Skin epidermis (tissue), 12 donors: ENCODE measurements around the gene GALNT18.
"Not testable (repeated sequence)": the region's sequence is repeated elsewhere in the genome, so short reads cannot be mapped to it uniquely, and the experiment has no call there.

Experiments used
- H3K27ac ChIP-seq, 21 experiments: fragments of 200-600 bp; sonication (generic) in 11 of 21; one replicate each; pipeline ENCODE4 v1.5.0; 2020; ENCODE audit warnings: mild to moderate bottlenecking in 3 of 21, inconsistent platforms in 2 of 21, moderate library complexity in 2 of 21
- H3K4me3 ChIP-seq, 7 experiments: fragments of 200-600 bp; sonication (generic) in 2 of 7; one replicate each; pipeline ENCODE4 v1.5.0; 2020; ENCODE audit warnings: inconsistent platforms in 2 of 7, mild to moderate bottlenecking in 2 of 7, moderate library complexity in 1 of 7

Gene GALNT18

DNA sequence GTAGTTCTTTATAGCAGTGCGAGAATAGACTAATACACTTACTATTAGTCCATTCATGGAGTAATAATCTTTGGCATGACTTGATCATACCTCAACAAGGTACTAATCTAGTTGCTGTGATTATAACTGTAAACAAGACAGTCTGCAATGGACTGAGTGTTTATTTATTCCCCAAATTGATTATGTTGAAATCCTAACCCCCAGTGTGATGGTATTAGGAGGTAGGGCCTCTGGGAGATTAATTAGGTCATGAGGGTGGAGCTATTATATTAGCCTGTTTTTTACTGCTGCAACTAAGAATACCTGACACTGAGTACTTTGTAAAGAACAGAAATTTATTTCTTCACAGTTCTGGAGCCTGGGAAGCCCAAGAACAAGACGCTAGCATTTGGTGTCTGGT lies 237.8 kb downstream of the GALNT18 start:
- no peak overlapping the region for H3K27ac ChIP-seq
- H3K4me3 ChIP-seq, result no peak overlapping the region

DNA sequence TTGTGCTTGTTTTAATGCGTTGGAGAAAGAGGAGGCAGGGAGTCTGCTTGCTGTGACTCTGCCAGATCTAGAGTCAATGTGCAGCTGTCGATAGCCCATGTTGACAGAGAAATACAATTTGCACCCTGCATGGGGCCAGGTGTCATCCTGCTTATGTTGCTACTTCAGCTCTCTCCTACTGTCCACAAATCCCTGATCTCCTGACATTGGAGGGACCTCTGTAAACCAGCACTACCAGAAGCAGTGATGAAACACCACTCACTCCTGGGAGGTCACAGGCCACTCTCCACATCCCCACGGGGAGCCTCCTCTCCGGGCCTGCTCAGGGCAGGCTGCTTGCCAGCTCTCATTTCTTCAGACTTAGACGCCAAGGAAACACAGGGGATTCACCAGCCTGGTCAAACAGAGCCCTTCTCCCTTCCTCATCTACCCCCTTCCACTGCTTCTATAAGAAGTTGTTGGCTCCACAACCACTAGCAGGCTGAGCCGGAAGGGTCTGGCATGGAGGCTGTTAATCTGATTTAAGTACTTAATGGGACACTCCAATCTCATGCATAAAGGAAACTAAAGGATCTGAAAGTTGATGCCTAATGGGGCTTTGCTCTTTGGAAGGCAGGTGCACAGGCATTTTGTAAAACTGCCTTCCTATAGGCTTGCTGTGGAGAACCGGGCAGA lies 238.8 kb downstream of the GALNT18 start:
- Histone ChIP-seq H3K4me3 (no peak overlapping the region), H3K27ac (no peak overlapping the region)

DNA sequence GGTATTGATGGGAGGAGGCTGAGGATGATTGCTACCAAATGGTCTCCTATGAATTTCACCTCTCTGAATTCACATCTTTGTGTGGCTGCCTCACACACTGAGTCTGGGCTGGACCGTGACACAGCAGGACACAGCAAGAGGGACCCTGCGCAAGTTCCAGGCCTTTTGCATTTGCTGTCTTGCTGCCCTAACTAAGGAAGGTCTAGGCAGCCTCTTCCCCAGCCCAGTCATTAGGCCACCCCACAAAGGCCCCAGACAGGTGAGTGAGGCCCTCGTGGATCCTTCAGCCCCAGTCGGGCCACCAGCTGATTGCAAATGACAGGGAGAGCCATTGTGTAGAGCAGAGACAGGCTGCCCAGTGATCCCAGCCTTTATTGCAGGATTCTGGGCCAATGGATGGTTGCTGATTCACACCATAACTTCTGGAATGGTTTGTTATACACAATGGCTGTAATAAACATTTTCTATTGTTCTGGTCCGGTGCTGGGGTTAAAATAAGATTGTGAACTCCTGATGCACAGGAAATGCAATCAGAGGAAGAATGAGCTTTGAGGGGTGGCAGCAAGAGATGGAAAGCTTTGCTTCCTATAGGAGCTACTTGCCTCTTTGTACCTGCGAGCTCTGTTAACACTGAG lies 240.2 kb downstream of the GALNT18 start:
- no peak overlapping the region for H3K4me3 ChIP-seq

DNA sequence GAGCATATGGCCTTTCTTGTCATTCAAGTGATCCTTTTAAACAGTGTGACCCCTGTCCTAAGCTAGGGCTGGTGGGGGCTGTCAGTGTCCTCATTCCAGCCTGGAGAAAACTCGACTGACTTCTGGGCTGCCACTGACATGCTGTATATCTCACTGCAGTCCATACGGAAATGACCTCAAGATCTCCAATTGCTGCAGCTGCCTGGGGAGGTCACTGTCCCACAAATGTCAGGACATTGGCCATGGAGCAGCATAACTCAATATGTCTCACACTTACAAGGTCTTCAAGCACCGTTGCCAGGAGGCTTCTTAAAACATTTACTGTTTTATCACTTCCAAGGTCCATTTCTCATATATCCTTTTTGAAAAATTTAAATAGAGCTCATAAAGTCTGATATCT lies 240.9 kb downstream of the GALNT18 start:
- Histone ChIP-seq H3K4me3 (no peak overlapping the region), H3K27ac (no peak overlapping the region)

More for the DNA sequence above, 240.2 kb downstream of the GALNT18 start:
- no peak overlapping the region for H3K27ac ChIP-seq

- H3K27ac ChIP-seq, result no peak overlapping the region
These were observed 241.5 kb downstream of the GALNT18 start for GRCh38 chr11:11380340-11380739.

DNA sequence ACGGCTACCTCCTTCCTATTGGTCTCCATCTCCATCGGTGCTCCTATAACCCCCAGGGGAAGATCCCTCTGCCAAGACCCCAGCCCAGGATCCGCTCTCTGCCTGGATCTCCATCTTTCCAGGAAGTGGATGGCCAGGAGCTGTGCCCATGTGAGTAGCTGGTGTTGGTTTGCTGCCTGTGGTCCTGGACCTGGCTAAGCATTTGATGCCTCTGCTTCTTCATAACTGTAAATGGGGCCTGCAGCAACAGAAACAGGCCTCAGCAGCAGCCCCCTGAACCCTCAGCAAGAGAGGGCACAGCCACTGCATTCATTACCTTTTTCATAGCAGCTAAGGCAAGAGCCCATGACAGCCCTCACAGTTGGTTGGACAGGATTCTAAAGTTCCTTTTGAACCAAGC lies 242.1 kb downstream of the GALNT18 start:
- H3K4me3 ChIP-seq, result no peak overlapping the region

More at GRCh38 chr11:11380340-11380739, 241.5 kb downstream of the GALNT18 start:
- H3K4me3 ChIP-seq, result no peak overlapping the region

DNA sequence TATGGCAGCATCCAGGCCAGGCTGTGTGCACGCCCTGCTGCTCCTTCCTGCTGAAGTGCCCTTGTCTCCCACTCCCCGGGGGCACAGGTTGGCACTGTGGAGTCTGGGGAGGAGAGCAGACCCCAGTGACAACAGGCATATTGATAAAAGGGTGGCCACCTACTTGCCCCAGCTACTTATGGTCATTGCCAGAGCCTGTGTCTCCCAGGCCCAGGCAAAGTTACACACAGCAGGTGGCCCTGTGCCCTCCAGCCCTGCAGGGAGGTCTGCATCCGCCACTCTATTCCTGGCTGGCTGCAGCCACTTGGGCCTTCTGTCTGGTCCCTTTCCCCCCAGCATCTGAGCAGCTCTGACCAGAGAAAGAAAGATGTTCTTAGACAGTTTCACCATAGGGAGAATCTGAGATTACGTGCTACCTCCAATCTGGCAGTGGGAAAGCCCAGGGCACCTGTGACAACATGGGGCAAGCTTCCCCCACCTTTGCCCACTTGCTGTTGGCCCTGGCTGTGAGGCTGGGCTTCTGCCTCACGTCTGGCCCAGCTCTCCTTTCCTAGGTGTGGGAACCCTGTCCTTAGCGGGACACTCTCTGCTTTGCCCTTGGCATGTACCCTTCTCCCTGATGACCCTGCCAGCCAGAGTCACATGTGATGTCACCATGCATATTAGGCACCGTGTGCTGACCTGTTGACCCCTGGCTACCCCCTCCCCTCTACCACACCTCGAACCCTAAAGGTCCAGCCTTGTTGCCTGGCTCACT lies 243.4 kb downstream of the GALNT18 start:
- no peak overlapping the region for H3K4me3 ChIP-seq
- H3K27ac ChIP-seq, result no peak overlapping the region

More for the DNA sequence above, 242.1 kb downstream of the GALNT18 start:
- no peak overlapping the region for H3K27ac ChIP-seq

GRCh38 chr11:11374358-11375148 lies 247.3 kb downstream of the GALNT18 start:
- no peak overlapping the region for H3K27ac ChIP-seq
- H3K4me3 ChIP-seq, result no peak overlapping the region

DNA sequence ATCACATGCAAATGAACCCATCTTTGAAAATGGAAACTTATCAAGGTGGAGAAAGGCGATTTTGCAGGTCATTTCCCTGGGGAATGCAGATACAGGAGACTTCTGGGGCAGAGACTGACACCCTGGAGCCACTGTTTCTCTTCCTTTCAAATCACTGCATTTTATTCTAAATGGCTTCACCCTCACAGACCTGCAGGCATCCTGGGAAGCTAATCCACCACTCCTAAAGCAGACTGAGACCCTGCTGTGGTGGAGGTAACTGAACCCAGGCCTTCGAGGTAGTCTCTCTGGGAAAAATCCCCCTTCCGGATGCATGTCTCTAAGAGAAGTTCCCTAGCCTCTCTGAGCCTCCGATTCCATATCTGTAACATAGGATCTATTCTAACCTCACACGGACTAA lies 247.9 kb downstream of the GALNT18 start:
- H3K4me3 ChIP-seq, result no peak overlapping the region
- H3K27ac ChIP-seq, result no peak overlapping the region

DNA sequence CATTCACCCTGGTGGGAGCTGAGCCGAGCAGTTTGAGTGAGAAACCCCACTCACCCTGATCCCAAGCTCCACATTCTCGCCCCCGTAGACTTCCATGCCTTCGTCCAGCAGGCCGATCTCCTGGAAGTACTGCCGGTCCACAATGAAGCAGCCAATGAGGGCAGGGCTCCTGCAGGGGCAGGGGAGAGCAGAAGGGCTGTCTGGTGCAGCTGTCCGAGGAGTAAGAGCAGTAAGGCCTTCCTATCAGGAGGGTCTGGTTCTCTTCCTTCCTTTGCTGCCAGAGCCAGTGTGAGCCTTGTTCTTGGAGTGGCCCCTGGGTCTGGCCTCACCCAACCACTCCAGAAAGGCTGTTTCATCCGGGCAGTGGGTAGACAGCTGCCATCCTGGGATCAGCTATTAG lies 249.3 kb downstream of the GALNT18 start:
- no peak overlapping the region for H3K4me3 ChIP-seq
- H3K27ac ChIP-seq, result no peak overlapping the region

DNA sequence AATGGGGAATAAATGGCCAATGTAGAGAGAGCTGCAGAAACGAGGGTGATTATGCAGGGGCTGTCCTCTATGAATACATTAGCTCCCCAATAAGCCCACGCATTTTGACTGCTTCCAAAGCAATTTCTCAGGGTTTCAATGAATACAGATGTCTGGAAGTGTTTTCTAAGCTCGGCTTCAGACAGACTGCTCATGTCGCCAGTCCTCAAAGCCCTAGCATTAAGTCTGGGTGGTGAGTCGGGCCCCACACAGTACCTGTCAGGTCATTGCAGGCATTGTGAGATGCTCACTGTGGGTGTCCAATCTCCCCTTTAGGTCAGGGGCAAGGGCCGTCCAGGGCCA lies 250.9 kb downstream of the GALNT18 start:
- no peak overlapping the region for H3K27ac ChIP-seq
- H3K4me3 ChIP-seq, result no peak overlapping the region

- no peak overlapping the region for H3K4me3 ChIP-seq
- H3K27ac ChIP-seq, result no peak overlapping the region
These were observed 251.4 kb downstream of the GALNT18 start for GRCh38 chr11:11370255-11370961.

- Histone ChIP-seq H3K27ac (no peak overlapping the region), H3K4me3 (no peak overlapping the region)
These were observed 255.0 kb downstream of the GALNT18 start for GRCh38 chr11:11366793-11367192.

- H3K27ac ChIP-seq, result no peak overlapping the region
These were observed 258.1 kb downstream of the GALNT18 start for GRCh38 chr11:11363674-11364073.

DNA sequence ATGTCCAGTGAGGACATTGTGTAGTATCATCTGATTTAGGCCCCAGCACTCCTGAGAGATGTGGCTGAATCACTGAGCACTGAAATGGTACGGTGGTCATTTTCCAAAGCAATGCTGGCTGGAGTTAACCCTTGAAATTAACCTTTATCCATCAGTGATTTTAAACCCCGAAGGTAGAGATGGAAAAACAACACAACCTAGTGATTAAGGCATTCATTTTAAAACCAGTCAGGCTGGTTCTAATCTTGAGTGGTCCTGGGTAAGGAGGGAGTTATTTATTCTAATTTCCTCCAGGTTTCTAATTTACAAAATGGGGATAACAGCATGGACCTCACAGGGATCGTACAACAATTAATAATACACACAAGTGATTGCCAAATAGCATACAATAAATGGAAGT lies 262.2 kb downstream of the GALNT18 start:
- no peak overlapping the region for H3K4me3 ChIP-seq
- H3K27ac ChIP-seq, result no peak overlapping the region

More at GRCh38 chr11:11363674-11364073, 258.1 kb downstream of the GALNT18 start:
- no peak overlapping the region for H3K4me3 ChIP-seq

- no peak overlapping the region for H3K4me3 ChIP-seq
- no peak overlapping the region for H3K27ac ChIP-seq
These were observed 265.0 kb downstream of the GALNT18 start for GRCh38 chr11:11356842-11357241.

DNA sequence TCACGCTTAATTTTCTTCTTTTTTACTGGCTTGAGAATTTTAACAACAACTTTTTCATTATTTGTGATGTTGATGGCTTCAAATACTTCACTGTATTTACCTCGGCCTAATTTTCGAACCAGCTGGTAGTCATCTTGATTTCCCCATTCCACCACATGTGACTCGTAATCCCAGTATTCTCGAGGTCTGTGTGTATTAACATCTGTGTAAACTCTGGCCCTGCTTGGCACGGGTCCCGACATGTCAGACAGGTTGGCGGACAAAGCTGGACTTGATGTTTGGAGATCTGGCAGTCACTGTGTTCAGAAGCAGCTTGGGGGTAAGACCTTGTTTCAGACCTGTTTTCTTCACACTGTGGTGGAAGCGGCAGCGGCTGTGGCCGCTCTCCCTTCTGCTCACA lies 268.9 kb downstream of the GALNT18 start, which contains the start of gene CSNK2A3:
TSS of gene CSNK2A3 (minus strand) at position 373 of the 400 bp plus-strand sequence. CDS start at position 242, 131 bp downstream.
- H3K27ac ChIP-seq, H3K4me3 ChIP-seq: not testable (repeated sequence)

DNA sequence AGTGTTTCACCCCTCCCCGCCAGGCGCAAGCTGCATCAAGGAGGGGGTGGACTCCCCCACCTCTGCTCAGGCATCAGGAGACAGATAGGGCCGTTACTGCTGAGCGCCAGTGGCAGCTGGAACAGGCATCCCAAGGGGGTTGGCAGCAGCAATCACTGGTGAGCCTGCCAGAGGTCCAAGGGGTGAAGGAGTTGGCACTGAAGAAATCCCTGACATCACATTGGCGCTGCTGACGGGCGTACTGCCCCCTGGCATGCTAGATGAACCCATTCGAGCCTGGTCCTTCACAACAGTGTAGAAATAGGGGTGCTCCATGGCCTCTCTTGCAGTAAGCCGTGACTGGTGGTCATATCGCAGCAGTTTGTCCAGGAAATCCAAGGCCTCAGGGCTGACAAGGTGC lies 270.0 kb downstream of the GALNT18 start:
- H3K27ac ChIP-seq, H3K4me3 ChIP-seq: not testable (repeated sequence)

DNA sequence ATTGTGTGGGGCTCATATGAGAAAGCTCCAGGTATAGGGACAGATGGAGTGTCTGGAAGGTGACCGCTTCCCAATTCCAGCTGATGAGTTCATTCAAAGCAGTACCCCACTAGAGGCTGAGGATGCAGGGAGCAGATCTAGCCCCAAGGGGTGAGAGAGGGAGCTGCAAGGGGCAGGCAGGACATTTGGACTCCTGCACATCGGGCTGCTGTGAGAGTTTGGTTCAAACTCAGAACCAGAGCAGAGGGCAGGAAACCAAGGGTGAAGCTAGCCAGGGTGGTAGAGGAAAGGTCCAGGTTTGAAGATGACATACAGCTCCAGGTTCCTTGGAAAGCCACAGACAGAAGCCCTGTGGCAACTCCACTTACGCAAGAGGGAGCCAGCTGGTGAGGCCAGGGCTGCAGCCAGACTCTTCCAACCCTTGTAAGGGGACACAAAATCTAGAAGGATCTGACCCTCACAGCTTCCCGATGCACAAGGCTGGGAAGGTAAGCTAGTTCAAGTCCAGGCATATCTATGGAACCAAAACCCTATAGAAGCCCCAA lies 270.7 kb downstream of the GALNT18 start:
- H3K4me3 ChIP-seq, result no peak overlapping the region
- H3K27ac ChIP-seq, result no peak overlapping the region
